ENCODE results near the gene SUN3. TPM values are rescaled to one million over a fixed set of nuclear protein-coding genes. Genes with fewer than 3 reads are reported as not detected.

SUN3 gene
- total and polyA plus RNA-seq, 3 donors from 2014 or later: 12.8 to 64.5 (median 29.1) TPM

DNA sequence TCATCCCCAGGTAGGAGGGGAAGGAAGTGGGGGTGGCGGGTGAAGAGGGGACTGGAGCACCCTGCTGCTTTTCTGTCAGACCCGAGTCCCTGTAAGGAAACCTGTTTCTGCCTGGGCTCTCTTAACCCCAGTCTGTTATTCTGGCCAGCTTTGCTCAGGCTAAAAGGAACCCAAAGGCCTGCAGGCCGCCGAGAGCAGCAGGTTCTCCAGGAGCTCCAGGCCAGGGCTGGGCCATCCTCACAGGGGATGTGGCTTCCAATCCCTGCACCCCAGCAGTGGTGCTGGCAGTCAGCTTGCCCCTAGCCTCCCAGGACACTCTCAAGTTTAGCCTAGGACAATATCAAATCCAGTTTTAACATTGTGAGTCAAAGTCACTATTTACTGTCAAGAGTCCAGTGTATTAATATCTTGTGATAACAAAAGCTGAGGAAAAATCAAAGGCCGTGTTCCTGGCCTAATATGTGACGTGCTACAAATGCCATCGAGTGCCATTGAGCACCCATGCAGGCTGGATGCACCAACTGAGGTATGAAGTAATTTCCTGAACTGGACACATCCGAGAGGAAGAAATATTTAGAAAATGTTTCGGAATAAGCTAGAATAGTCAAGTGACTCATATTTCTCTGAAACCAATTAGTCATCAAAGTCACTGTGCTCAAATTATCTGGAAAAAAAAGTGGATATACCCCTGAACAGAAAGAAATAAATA lies 87.6 kb downstream of the SUN3 start:
- no peaks in the 10 kb centered on the region for H3K9me3 ChIP-seq
- H3K36me3 ChIP-seq (ENCODE audit: low read depth, missing control alignments): no peaks in the 10 kb centered on the region
- peaks cover 3% of the 10 kb centered on the region for H3K4me1 ChIP-seq
- intact Hi-C loops (cut with DNase I; ENCODE audit: low total_unique reads): loop anchor here (10.0 kb wide), 1 partner anchor 164 kb away; no protein-coding TSS in a partner anchor
- WGBS, 2 donors: 65 to 75% methylated on average over 7 to 9 of the region's 9 CpGs
- TF ChIP-seq POLR2A (IDR thresholded peaks at IDR 0.05): no peak
- TF ChIP-seq, protein P1, sequence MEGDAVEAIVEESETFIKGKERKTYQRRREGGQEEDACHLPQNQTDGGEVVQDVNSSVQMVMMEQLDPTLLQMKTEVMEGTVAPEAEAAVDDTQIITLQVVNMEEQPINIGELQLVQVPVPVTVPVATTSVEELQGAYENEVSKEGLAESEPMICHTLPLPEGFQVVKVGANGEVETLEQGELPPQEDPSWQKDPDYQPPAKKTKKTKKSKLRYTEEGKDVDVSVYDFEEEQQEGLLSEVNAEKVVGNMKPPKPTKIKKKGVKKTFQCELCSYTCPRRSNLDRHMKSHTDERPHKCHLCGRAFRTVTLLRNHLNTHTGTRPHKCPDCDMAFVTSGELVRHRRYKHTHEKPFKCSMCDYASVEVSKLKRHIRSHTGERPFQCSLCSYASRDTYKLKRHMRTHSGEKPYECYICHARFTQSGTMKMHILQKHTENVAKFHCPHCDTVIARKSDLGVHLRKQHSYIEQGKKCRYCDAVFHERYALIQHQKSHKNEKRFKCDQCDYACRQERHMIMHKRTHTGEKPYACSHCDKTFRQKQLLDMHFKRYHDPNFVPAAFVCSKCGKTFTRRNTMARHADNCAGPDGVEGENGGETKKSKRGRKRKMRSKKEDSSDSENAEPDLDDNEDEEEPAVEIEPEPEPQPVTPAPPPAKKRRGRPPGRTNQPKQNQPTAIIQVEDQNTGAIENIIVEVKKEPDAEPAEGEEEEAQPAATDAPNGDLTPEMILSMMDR (IDR thresholded peaks at IDR 0.05): no peak
- H3K4me3 ChIP-seq: no peak overlapping the region
- no peaks in the 10 kb centered on the region for H3K27me3 ChIP-seq
- H3K27ac ChIP-seq: peak overlapping the region in 1 of 2 donors; percentile 60
- DNase-seq: no peak

DNA sequence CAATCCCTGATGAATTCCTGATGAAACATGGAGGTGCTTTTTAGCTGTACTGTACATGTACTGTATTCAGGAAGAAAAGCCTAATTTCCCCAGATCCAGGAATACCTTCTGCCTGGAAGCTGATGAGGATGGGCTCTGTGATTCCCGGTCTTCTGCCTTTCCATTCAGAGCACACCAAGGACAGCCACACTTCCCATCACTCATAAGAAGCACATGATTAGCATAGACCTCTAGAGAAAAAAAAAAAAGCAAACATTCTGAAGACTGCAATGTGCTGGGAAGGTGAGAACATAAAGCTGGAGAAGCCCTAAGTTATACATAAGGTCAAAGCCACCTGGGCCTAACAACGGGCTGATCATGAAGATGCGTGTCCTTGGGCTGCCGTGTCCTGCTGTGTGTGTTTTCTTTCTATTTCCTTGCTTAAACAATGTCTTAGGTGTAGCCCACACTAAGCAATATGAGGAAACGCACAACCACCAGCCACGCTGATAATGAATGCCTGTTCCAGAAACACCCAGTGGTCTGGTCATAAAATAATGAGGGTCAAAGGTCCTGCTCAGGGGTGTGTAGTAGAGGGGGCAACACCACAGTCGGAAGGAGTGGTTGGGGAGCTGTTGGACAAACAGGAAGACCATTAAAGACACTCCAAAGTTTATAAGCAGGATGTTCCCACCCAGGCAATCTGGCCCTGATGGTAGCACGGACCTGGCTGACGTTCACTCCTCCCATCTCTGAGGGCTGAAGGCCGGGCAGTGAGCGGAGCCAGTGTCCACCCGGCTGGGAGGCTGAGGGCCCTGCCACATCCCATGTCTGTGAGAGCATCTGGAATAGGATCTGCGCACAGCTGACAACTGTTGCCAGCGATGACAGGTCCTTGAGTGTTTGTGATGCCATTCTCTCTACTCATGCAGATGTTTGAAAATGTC lies 88.6 kb downstream of the SUN3 start:
- H3K4me3 ChIP-seq: no peak overlapping the region
- DNase-seq: no peak
- intact Hi-C loops (cut with DNase I; ENCODE audit: low total_unique reads): loop anchor here (10.0 kb wide), 1 partner anchor 164 kb away; no protein-coding TSS in a partner anchor
- H3K36me3 ChIP-seq (ENCODE audit: low read depth, missing control alignments): no peaks in the 10 kb centered on the region
- H3K27ac ChIP-seq: peak overlapping the region in 1 of 2 donors; percentile 60
- no peaks in the 10 kb centered on the region for H3K9me3 ChIP-seq
- no peaks in the 10 kb centered on the region for H3K4me1 ChIP-seq
- H3K27me3 ChIP-seq: no peaks in the 10 kb centered on the region
- TF ChIP-seq POLR2A (IDR thresholded peaks at IDR 0.05): no peak
- TF ChIP-seq, protein P1 (IDR thresholded peaks at IDR 0.05): no peak
- WGBS, 2 donors: 67 to 86% methylated on average over 14 of the region's 14 CpGs

DNA sequence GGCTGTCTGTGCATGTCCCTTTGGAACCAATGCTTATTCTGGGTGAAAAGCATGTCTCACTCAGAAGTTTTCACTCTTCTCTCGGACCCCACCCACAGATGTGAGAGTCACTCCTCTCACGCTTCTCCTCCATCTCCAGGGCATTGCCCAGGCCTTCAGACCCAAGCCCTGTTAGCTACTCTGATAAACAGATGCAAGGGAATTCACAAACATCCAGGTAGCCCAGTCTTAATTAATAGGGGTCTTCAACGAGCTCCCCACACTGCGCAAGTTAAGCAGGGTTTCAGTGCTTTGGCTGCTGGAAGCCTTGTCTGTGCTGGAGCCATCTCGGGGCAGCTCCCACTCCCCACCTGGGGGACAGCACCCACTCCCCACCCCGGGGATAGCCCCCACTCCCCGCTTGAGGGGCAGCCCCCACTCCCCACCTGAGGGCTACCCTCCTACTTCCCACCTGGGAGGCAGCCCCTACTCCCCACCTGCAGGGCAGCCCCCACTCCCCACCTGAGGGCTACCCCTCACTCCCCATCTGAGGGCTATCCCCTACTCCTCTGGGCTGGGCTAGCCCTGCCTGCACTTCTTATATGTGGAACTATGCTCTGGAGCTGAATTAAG lies 89.4 kb downstream of the SUN3 start:
- Histone ChIP-seq H3K9me3 (no peaks in the 10 kb centered on the region), H3K36me3 (ENCODE audit: low read depth, missing control alignments) (no peaks in the 10 kb centered on the region), H3K4me1 (no peaks in the 10 kb centered on the region), H3K27me3 (no peaks in the 10 kb centered on the region), H3K27ac (no peak overlapping the region), H3K4me3 (no peak overlapping the region)
- DNase-seq: no peak
- intact Hi-C loops (cut with DNase I; ENCODE audit: low total_unique reads): loop anchor here (10.0 kb wide), 1 partner anchor 165 kb away; no protein-coding TSS in a partner anchor
- 90 to 96% methylated on average over 5 to 7 of the region's 7 CpGs for WGBS, 2 donors
- TF ChIP-seq, protein P1 (IDR thresholded peaks at IDR 0.05): no peak
- TF ChIP-seq POLR2A (IDR thresholded peaks at IDR 0.05): no peak

DNA sequence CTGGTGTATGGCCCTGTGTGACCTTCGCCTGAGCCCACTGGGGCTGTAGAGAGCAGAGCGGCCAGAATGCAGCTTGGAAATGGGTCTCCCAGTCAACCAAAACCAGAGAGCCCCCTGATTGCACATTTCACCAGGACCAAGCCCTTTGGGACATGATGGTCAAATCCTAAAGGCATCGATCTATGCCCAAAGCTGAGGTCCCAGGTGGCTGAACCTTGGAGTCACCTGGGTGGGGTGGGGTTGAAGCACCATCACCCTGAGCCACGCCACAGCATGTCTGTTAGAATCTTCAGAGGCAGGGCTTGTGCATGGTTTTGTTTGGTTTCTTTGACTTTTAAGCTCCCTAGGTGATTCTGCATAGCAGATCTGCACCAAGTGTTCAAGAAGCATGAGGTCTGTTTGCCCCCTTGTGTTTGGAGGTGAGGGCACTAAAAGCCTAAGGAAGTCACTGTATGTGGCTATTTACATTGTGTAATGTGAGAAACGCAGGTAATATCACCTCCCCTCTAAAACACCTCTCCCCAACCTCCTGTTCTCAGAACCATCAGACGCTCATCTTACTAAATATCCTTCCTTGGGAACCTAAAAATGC lies 90.2 kb downstream of the SUN3 start:
- Histone ChIP-seq H3K27ac (no peak overlapping the region), H3K9me3 (no peaks in the 10 kb centered on the region), H3K36me3 (ENCODE audit: low read depth, missing control alignments) (no peaks in the 10 kb centered on the region), H3K27me3 (no peaks in the 10 kb centered on the region), H3K4me1 (no peaks in the 10 kb centered on the region), H3K4me3 (no peak overlapping the region)
- no peak for TF ChIP-seq POLR2A (IDR thresholded peaks at IDR 0.05)
- TF ChIP-seq, protein P1 (IDR thresholded peaks at IDR 0.05): no peak
- DNase-seq: no peak
- 90 to 91% methylated on average over 6 of the region's 6 CpGs for WGBS, 2 donors
- intact Hi-C loops (cut with DNase I; ENCODE audit: low total_unique reads): no loop called here
